ACC112 (cell line): ENCODE results near the gene MEGF6.

ENCODE experiments used
- H2AFZ ChIP-seq: fragments of 200-600 bp; sonication (generic); one replicate; pipeline ENCODE4 v1.6.0; 2017; ENCODE audit warnings: antibody characterized with exemption, low read length; ENCODE audit not compliant: unreplicated experiment
- H3K27ac ChIP-seq: fragments of 200-600 bp; sonication (generic); 2 replicates; pipeline ENCODE4 v1.5.1; 2014; ENCODE audit warnings: low read depth, mild to moderate bottlenecking, antibody characterized with exemption, low read length, moderate library complexity
- H3K27me3 ChIP-seq: fragments of 200-600 bp; sonication (generic); 2 replicates; pipeline ENCODE4 v1.6.1; 2014; ENCODE audit warnings: mild to moderate bottlenecking, antibody characterized with exemption, low read length, moderate library complexity, mixed read lengths; ENCODE audit not compliant: insufficient read depth
- H3K36me3 ChIP-seq: fragments of 200-600 bp; sonication (generic); 2 replicates; pipeline ENCODE4 v1.6.1; 2016; ENCODE audit warnings: mild to moderate bottlenecking, antibody characterized with exemption, low read length, moderate library complexity, mixed read lengths; ENCODE audit not compliant: insufficient read depth
- H3K4me1 ChIP-seq: fragments of 200-600 bp; sonication (generic); one replicate; pipeline ENCODE4 v1.6.1; 2016; ENCODE audit warnings: low read length, mixed read lengths; ENCODE audit not compliant: insufficient read depth, unreplicated experiment, control insufficient read depth
- H3K4me3 ChIP-seq: fragments of 200-600 bp; sonication (generic); 2 replicates; pipeline ENCODE4 v1.5.1; 2014; ENCODE audit warnings: mild to moderate bottlenecking, low read depth, low read length
- H3K79me2 ChIP-seq: fragments of 200-600 bp; sonication (generic); one replicate; pipeline ENCODE4 v1.6.0; 2016; ENCODE audit warnings: low read length; ENCODE audit not compliant: control insufficient read depth, unreplicated experiment, insufficient read depth

MEGF6 gene

DNA sequence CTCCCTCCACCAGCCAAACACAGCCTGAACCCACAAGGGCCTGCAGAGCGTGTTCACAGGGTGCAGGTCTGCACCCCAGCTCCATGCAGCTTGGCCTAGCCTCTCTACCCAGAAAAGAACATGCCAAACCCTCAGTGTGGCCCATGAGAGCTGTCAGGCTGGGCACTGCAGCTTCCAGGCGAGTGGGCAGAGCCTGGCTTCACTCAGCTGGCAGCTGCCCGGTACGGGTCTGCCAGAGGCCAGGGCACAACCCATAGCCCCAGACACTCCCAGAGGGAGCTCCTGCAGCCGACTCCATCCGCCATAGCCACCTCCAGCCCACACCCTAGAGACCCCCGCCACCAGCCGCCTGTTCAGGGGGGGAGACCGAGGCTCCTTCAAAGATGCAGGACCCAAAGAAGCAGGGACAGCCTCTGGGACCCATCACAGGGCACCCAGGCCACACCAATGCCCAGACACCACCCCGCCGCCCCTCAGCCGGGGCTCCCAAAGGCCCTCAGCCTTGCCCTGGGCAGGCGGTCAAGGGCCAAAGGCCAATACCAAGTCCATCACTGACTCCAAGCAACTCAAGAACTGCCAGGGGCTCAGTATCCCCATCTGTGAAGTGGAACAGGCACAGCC lies 42.4 kb downstream of the MEGF6 start:
- Histone ChIP-seq H3K27ac (no peak overlapping the region), H3K4me1 (no peaks in the 10 kb centered on the region), H3K27me3 (no peaks in the 10 kb centered on the region), H3K36me3 (no peaks in the 10 kb centered on the region), H2AFZ (no peak overlapping the region), H3K4me3 (no peak overlapping the region), H3K79me2 (no peaks in the 10 kb centered on the region)

DNA sequence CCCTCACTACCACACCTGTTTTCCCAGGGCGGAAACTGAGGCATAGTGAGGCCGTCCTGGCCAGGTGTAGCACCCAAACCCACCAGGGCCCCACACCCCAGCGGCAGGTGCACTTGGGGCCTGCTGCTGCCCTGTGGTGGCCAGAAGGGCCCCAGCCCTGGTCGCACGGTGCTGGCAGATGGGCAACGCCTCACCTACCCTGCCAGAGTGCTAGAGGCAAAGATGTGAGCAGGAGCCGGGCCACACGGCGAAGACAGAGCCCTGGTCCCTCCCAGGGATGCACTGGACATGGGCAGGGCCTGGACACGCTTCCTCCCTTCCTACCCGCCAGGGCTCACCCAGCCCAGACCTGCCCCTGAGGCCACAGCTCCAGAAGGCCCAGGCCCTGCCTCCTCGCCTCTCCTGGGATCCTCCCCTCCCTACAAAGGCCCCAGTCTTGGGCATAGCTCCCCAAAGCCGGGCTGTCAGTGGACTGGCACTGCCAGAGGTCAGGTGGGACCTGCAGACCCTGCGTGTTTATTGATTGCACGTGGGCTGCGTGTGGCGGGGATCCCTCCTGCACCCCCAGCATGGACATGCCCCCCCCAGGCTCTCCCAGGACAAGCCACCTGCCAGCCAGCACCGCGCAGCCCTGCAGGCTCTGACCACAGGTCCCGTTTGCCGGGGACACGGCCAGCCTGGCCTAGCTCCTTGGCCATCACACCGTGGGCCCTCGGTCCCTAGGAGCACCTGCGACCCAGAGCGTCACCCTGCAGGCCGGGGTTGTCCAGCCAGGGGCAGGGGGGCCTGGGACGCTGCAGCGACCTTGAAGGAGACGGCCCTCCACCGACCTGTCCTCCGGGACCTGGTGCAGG lies 44.1 kb downstream of the MEGF6 start:
- no peaks in the 10 kb centered on the region for H3K4me1 ChIP-seq
- no peak overlapping the region for H3K27ac ChIP-seq
- H2AFZ ChIP-seq, result no peak overlapping the region
- no peaks in the 10 kb centered on the region for H3K36me3 ChIP-seq
- no peak overlapping the region for H3K4me3 ChIP-seq
- H3K79me2 ChIP-seq, result no peaks in the 10 kb centered on the region
- no peaks in the 10 kb centered on the region for H3K27me3 ChIP-seq

DNA sequence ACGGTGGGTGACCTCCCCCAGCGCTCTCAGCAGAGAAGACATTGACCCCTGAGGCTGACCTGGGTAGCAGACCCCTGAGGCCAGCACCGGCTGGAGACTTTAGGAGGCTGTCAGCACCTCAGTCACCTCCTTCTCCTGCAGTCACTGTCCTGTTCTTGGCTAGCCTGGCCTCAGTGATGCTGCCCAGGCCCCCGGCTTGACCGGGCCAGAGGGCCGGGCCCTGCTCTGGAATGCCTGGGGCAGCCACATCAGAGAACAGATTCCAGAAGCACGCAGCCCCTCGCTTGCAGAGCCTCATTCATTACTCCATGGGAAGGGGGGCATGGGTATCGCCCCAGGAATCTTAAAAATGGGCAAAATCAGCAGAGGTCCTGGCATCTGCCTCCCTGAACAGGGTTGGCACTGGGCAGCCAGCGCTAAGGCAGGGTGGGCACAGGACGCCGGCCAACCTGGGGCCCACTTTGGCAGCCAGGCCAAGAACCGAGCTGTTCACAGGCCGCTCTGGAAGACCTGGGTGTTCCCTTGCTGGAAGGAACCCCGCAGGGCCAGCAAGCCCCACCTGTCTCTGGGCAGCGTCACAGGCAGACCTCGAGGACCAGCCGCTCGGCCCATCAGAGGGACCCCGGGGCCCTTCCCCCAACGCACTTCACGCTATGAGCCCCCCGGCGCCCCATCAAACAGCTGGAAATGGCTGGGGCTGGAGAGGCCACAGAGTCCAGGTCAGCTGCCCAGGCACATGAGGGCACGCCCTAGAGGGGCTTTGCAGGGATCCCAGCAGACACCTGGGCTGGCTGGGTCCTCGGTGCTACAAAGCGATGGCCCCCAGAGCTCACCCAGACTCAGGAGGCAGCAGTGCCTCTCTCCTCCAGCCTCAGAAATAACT lies 45.1 kb downstream of the MEGF6 start:
- H3K4me3 ChIP-seq, result no peak overlapping the region
- no peak overlapping the region for H3K27ac ChIP-seq
- H2AFZ ChIP-seq, result no peak overlapping the region
- H3K36me3 ChIP-seq, result no peaks in the 10 kb centered on the region
- no peaks in the 10 kb centered on the region for H3K79me2 ChIP-seq
- no peaks in the 10 kb centered on the region for H3K27me3 ChIP-seq
- no peaks in the 10 kb centered on the region for H3K4me1 ChIP-seq

DNA sequence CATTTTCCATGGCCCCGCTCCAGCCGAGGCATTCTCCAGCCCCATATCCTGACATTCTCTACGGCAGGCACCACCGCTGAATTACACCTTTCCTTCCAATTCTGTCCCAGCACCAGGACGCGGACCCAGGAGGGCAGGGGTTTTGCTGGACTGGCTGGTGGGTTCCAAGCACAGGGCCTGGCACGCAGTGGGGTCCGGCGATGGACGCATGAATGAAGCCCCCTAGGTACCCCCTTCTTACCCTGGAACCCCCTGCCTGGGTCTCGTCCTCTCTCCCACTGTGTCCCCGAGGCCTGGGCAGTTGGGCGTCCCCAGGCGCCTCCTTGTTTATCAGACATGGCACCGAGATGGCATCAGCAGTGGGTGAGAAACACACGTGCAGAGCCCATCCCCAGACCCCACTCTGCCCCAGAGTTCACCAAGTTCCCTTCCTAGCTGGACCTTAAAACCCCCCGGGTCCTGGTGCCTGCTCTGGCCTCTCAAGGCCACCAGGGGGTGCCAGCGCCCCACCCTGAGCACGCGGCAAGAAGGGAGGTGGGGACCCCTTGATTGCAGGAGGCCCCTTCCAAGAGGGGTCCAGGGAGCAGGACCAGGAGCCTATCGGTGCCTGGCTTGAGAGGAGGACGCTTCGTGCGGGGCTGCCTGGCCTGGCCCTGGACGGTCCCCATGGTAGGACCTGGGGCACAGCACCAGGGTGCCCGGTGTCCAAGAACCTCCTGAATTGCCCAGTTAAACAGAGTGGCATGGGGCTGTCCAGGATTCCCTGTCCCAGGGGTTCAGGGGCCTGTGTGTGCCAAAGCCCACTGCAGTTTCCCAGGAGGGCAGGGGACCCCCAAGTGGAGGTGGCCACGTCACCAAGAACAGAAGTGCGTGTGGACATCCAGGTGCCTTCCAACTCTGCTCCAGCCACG lies 46.1 kb downstream of the MEGF6 start:
- Histone ChIP-seq H3K4me1 (no peaks in the 10 kb centered on the region), H3K27me3 (no peaks in the 10 kb centered on the region), H2AFZ (no peak overlapping the region), H3K79me2 (no peaks in the 10 kb centered on the region), H3K4me3 (no peak overlapping the region), H3K27ac (no peak overlapping the region), H3K36me3 (no peaks in the 10 kb centered on the region)

- Histone ChIP-seq H3K4me3 (no peak overlapping the region), H2AFZ (no peak overlapping the region), H3K27me3 (no peaks in the 10 kb centered on the region), H3K79me2 (no peaks in the 10 kb centered on the region), H3K27ac (no peak overlapping the region), H3K36me3 (no peaks in the 10 kb centered on the region), H3K4me1 (no peaks in the 10 kb centered on the region)
Observed at GRCh38 chr1:3563610-3564009, 47.7 kb downstream of the MEGF6 start.

DNA sequence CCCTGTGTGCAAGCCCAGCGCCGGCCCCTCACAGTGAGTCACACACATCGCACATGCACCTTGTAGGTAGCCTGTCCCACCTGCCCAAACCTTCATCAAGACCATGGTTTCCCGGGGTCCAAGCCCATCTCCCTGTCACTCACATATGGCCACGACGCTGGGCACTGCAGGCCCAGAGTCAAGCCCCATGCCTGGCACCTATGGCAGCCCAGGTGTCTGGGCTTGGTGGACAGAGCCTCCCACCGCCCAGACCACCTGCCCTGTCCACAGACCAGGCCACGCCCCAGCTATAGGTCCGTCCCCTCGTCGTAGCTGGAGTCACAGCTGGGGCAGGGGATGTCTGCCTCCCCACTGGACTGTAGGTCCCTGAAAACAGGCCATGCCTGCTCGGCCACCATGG lies 48.2 kb downstream of the MEGF6 start:
- Histone ChIP-seq H3K27ac (no peak overlapping the region), H2AFZ (no peak overlapping the region), H3K27me3 (no peaks in the 10 kb centered on the region), H3K4me1 (no peaks in the 10 kb centered on the region), H3K36me3 (no peaks in the 10 kb centered on the region), H3K79me2 (no peaks in the 10 kb centered on the region), H3K4me3 (no peak overlapping the region)

- Histone ChIP-seq H3K4me3 (no peak overlapping the region), H3K79me2 (no peaks in the 10 kb centered on the region), H3K4me1 (no peaks in the 10 kb centered on the region), H3K27ac (no peak overlapping the region), H3K27me3 (no peaks in the 10 kb centered on the region), H3K36me3 (no peaks in the 10 kb centered on the region), H2AFZ (no peak overlapping the region)
Observed at GRCh38 chr1:3562712-3563111, 48.6 kb downstream of the MEGF6 start.

- Histone ChIP-seq H3K36me3 (no peaks in the 10 kb centered on the region), H3K4me3 (no peak overlapping the region), H3K4me1 (no peaks in the 10 kb centered on the region), H3K27me3 (no peaks in the 10 kb centered on the region), H3K79me2 (no peaks in the 10 kb centered on the region), H2AFZ (no peak overlapping the region), H3K27ac (no peak overlapping the region)
Observed at GRCh38 chr1:3561702-3562101, 49.6 kb downstream of the MEGF6 start.

DNA sequence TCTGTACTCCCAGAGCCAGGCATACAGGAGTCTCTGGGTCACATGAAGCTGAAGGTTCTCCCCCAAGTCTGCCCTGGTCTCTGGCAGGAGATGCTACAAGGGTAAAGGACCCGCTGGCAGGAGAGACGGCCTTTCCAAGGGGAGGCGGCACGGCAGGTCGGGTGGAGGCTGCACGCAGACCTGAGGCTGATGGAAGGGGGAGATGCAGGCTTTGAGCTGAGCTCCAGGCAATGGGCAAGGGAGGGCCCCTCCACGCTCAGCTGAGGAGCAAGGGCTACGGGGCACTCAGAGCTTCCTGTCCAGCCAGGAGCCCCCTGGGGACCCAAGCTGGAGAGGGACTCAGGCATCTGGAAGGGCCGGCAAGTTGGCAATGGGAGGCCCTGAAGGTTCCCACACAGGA lies 50.3 kb downstream of the MEGF6 start:
- no peaks in the 10 kb centered on the region for H3K79me2 ChIP-seq
- H3K36me3 ChIP-seq, result no peaks in the 10 kb centered on the region
- H3K27ac ChIP-seq, result no peak overlapping the region
- no peak overlapping the region for H3K4me3 ChIP-seq
- no peaks in the 10 kb centered on the region for H3K27me3 ChIP-seq
- no peak overlapping the region for H2AFZ ChIP-seq
- H3K4me1 ChIP-seq, result no peaks in the 10 kb centered on the region
